Transverse colon (tissue), 4 donors: ENCODE data around the gene ATF7IP2.

Experiments used
- CTCF ChIP-seq, 5 experiments: fragments of 200-600 bp in 3 of 5; fragments of 450-650 bp in 2 of 5; sonication (generic) in 3 of 5; IDR thresholded peaks; 1 replicate in 2 of 5; 2 replicates in 3 of 5; pipeline ENCODE4 v1.5.1; 2016 to 2017; ENCODE audit warnings: antibody characterized with exemption in 5 of 5, inconsistent platforms in 3 of 5, mild to moderate bottlenecking in 2 of 5, moderate library complexity in 1 of 5
- EP300 ChIP-seq: sonication (generic); formaldehyde crosslinking; IDR thresholded peaks from one replicate; pipeline ENCODE4 v1.6.1; 2017; ENCODE audit warnings: antibody characterized with exemption, low read depth
- POLR2A ChIP-seq: fragments of 450-650 bp; IDR thresholded peaks from one replicate; pipeline ENCODE4 v1.6.1; 2016; ENCODE audit warnings: antibody characterized with exemption, mild to moderate bottlenecking, moderate library complexity
- POLR2AphosphoS5 ChIP-seq, 3 donors: sonication (generic); formaldehyde crosslinking; IDR thresholded peaks; one replicate each; pipeline ENCODE4 v1.6.1; 2016; ENCODE audit warnings: antibody characterized with exemption in 3 of 3

- TF ChIP-seq EP300, result no peak
- no peak for TF ChIP-seq CTCF (IDR thresholded peaks at IDR 0.05)
- TF ChIP-seq POLR2A, result no peak
- TF ChIP-seq POLR2AphosphoS5 (IDR thresholded peaks at IDR 0.05), result no peak
Observed at GRCh38 chr16:10373556-10373955, 12.3 kb upstream of the ATF7IP2 start.
